Measurements from ENCODE around the gene CR1L.
"Not testable (repeated sequence)": the region's sequence is repeated elsewhere in the genome, so short reads cannot be mapped to it uniquely, and the experiment has no call there.

CR1L gene

DNA sequence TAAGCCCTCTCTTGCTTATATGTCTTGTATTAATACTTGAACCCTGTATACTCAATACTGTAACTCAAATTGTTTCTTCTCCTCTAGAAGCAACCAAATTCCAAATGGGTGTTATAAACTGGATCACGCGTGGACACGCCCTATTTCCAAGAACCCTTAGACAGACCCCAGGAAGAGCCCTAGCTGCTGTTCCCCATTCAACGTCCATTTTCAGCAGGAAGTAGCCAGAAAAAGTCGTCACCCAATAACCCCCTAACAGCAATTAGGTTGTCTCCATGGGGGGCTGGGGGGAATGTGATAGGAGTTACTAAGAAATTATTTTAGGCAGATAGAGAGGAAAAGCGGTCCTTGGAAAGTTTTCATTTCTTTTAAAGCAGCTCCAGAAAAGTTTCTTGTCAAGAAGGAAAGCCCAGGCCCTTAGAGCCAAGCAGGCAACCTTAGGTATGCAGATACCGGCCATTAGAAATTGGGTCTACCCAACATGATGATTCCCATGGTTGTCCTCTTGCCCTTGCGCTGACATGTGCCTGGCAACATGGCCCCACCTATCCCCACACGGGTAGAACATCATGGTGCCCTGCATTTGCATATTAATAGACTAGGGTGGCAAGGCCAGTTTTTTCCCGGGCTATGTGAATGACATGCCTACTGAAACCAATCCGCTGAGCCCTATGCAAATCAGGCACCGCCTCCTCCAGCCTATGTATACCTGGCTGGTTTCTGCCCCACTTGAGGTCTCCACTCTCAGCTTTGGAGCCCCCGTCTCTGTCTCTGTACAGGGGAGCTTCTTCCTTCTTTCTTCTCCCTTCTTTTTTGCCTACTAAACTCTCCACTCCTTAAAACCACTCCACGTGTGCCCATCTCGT, 102.9 kb downstream of the CR1L start:
- DNase-seq = no peak

DNA sequence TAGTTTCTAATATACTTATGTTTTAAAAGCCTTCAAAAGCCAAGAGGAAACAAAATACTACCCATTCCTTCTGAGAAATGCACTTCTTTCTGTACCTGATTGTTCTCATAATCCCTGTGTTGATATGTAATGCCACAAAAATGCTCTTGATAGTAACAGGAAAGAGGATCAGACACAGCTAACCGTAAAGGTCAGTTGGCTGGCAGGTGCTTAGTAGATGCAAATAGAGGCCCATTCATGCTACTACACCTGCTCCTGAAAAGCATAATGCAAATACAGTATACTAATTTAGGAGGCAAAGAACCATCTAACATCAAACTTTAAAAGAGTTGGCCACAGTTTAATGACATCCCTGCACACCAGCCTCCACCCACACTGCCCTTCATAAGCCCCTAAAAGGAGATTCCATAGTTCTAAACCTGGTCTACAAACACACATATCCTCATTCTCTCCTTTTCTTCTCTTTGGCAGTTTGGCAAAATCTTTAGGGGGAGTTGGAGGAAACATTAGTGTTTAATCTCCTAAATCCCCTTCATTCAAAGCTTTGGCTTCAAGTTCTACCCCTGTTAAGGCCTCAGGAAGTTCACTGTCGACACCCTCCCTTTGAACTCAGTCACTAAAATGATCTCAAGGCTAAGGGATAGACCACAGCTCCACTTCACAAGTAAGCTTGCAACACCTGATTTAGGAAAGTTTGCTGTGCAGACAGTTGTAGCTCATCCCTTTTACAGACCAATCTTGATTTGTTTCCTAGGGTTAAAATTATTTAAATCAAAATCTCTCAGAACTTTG, 104.0 kb downstream of the CR1L start:
- DNase-seq = no peak

DNA sequence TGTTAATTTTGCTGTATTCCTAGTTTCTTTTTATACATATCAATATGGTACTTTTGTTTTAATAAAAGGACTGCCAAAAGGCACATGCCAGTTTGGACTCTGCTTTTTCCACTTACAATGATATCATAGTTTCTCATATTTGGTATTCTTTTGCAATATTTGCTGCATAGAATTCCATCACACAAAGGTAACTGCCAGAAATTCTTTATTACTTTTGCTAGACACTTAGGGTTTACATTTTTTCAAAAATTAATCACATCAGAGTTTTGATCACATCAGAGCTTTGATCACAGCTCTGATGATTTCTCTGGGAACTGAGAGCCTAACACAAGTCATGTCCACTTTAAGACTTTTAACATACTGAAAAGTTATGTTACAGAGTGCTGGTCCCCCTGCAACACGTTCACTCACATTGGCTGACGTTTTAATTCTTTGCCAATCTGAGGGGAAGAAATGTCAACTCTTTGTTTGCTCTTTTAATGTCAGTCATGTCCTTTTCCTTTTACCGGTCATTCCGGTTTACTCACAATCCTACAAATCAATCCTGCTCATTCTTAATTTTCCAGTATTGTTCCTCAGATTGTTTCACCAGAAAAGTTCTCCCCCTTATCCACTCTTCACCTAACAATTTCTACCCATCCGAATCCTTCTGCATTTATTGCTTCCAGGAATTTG, 105.8 kb downstream of the CR1L start:
- no peak for DNase-seq

DNA sequence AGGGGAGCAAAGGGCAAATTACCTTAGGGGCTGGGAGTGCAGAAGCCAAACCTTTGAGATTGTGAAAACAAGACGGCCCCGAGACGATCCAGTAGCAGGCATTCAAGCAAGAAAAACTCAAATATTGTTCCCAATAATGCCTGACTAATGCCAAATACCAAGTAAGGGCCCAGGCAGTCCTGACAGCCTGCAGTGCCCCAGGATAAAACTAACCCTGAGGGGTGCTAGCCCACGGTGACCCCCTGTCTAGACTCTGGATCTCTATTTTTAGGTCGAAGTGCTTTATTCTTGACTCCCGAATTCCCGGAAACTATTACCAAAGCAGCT, 106.5 kb downstream of the CR1L start:
- DNase-seq = not testable (repeated sequence)

DNA sequence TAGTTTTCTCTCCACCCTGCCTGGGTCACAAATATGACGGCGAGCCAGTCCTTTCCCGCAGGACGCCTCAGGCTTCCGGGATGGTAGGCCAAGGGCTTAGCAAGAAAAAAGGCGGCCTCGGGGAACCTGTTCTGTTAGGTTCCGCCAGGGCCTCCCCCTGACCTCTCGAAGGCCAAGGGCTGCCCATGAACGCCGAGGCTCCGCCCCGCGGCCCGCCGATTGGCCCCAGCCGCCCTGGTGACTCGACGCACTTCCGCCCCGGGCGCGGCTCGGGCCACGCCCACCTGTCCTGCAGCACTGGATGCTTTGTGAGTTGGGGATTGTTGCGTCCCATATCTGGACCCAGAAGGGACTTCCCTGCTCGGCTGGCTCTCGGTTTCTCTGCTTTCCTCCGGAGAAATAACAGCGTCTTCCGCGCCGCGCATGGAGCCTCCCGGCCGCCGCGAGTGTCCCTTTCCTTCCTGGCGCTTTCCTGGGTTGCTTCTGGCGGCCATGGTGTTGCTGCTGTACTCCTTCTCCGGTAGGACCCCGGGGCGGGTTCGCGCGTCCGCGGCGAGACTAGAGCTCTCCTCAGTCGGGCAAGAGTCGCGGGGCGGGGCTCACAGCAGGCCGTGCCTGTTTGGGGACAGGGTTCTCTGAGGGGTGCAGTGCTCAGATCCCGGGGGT, 107.0 kb downstream of the CR1L start, which contains the start of gene CD46:
Gene CD46, plus strand, starts transcription at position 265 of the 666 bp plus-strand sequence. Its CDS starts 159 bp downstream, at position 424.
- DNase-seq = peak; percentile 73 to 92 (median 80)

DNA sequence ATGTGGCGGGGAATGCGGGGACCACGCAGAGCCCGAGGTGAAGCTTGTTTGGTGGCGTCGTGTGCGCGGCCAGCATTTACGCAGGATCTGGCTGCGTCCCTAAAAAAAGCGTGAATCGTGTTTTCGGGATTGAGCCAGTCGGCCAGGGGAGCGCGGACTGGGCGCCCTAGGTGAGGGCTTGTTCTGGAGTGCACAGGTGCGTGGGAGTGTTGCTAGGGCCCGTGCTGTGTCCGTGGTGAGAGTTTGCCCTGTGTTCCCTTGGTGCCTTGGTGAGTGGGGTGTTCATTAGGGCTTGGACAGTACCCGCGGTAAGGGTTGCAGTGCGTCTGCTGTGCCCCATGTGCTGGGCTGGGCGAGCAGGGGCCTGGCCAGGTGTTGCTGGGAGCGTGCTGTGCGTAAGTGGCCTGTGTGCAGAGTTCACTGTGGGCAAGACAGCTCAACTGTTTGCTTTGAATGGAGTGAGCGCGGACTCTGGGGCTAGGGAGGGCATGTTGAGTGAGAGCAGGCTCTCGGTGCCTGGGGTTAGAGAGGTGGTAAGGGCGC, 107.6 kb downstream of the CR1L start:
- DNase-seq = no peak

DNA sequence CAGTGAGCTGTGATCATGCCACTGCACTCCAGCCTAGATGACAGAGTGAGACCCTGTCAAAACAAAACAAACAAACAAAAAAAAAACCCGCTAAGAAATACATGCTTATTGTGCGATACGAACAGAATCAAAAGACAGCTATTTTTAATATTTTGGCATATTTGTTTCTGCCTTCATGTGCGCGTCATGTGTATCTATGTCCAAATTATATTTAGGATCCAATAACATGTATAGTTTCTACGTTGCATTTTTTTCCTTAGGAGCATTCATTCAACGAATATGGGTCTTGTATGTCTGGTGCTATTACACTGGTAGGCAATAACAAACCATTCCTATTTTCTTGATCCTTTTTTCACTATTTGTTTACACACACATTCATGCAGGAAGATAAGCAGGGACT, 108.7 kb downstream of the CR1L start:
- no peak for DNase-seq

DNA sequence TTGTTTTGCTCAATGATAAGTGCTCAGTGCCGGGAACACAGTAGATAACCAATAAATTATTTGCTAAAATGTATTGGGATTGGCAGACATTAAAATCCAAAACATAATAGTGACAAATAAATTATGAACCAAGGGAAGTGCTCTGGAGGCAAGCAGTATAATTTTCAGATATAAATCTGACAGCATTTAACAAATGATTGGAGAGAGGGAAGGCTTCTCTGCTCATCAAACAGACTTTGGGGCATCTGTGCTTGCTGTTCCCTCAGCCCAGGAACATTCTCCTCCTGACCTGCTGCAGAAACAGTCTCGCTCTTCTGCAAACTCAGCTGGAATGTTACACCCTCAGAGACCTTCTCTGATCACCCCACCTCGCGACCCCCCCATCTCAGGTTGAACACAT, 109.1 kb downstream of the CR1L start:
- DNase-seq = no peak

DNA sequence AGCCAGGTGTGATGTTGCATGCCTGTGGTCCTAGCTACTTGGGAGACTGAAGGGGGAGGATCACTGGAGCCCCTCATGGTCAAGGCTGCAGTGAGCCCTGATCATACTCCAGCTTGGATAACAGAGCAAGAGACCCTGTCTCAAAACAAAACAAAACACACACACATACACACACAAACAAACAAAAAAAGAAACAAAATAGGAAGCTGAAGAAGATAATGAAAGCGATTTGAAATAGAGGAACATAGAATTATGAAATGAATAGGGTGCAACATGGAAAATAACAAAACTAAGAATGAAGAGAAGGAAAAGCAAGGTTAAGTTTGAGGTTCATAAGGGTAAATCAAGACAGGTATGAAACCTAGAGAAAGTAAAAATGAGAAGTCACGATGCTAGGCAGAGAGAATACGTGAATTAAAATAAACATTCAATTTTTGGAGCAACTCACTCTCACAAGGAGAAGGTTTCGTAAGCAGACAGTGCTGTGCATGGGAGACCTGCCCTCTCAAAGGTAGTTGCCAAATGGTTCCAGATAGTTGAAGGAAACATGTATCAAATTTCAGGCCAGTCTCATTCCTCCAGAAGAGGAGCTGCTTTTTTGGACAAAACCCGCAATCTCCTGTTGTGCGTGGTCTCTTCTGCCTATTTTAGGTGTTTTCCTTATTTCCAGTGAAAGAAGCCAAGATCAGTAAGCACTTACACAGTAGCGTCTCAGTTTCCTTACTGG, 110.2 kb downstream of the CR1L start:
- DNase-seq = no peak

DNA sequence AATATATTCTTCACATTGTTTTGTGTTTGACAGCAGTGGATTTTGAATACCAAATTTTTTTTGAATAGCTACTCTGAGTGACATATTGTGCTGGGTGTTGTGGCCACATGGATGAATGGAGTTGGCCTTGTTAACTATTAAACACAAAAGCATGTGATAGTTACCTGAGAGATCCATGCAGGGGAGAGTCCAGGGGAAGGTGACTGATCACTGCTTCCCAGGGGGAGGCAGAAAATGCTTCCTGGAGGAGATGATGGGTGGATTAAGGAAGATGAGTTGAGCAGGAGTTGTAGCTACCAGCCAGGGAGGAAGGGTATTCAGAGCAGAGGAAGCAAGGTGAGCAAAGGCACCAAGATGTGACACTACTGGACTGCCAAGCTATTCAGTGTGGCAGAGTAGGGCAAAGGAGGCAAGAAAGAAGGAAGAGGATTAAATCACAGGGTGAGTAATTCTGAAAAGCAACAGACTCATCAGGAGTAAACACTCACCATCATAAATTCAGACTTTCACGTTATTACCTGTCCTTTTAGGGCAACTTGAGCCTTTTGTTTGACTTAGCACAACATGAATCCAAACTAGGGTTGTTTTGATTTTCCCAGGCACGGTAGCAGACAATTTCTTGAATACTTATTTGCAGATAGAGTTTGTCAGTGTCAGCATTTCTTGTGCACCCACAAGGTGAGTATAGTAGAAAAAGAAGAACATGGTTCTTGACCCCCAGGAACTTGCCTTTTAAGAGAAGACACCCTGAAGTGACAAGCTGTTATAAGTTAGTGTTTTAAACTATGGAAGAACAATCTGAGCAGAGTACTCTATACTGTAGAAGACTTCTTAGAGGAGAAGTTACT, 111.1 kb downstream of the CR1L start:
- no peak for DNase-seq

DNA sequence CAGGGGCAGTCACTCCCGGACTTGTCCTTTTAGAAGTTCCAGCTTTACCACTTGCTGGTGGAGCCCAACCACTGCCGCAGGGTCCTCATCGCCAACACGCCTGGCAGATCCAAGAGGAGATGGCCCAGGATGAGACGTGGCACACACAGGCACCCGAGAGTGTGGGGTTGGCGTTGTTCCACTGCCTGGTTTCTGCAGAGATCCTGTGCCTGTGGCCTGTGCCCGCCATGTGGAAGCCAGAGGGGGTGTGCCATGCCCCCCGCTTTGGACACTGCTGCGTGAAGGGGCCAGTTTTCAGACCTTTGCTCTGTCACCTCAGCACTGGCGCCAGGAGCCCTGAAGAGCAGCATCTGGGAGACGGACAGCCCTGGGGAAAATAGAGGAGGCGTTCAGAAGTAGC, 117.7 kb downstream of the CR1L start:
- DNase-seq = no peak

DNA sequence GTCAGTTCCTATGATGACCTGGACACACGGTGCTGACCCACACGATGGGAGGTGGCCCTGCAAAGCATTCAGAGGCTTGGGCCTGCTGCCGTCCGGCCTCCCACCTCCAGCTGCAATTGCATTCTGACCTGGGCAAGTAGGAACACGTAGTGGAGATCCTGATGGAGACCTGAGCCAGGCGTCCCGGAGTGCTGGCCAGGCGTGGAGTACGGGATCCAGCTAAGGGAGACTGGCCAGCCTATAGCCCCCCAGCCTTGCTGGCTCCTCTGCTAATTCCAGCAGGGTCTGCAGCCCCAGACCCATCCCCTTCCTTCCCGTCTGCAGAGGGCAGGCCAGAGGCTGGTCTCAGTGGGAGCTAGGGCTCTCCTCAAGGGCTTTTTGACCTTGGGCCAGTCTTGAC, 118.2 kb downstream of the CR1L start:
- DNase-seq = no peak

DNA sequence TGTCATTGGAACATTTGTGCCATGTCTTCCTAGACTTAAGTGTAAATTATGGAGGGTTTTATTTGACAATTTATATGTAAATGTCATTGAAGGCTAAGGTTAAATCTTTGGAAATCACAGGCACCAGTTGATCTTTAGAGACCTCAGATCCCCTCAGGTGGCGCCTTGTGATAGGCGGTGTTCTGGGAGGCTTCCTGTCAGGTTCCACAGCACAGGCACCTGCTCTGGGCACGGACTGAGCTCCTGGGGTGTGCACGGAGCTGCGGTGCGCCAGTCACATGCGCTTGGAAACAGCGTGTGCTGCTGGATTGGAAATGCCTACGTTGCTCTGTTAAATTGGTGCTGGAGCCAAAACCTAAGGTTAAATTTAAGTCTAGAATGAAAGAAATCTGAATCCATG, 119.0 kb downstream of the CR1L start:
- DNase-seq = no peak

DNA sequence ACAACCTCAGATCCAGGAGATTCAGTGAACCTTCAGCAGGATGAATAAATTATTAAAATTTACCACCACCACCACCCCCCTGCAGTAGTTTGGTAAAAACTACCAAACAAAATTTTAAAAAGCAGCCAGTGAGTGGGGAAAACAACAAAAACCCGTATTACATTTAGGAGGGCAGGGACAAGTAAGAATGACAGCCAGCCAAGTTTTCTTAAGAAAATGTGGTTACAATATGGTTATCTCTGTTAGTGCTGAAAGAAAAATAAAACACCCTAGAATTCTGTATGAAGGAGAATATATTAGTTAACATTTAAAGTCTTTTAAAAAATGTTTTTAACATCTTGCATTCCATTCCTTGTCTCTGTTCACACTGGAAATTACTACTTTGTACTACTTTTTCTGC, 121.6 kb downstream of the CR1L start:
- no peak for DNase-seq

DNA sequence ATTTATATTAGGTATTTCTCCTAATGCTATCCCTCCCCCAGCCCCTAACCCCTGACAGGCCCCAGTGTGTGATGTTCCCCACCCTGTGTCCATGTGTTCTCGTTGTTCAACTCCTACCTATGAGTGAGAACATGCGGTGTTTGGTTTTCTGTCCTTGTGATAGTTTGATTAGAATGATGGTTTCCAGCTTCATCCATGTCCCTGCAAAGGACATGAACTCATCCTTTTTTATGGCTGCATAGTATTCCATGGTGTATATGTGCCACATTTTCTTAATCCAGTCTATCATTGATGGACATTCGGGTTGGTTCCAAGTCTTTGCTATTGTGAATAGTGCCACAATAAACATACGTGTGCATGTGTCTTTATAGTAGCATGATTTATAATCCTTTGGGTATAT, 125.6 kb downstream of the CR1L start:
- not testable (repeated sequence) for DNase-seq
